K562 treated with DMSO at 1 percent for 48 hours (cell line): ENCODE measurements around the gene AP2A1. TPM values are rescaled to one million over a fixed set of nuclear protein-coding genes. Genes with fewer than 3 reads are reported as not detected.

Experiments used
- total RNA-seq: library from RNA; unstranded; fragments of 300-600 nt; gene quantifications from 2 replicates; pipeline ENCODE4 v1.2.3, GENCODE V29; 2022; ENCODE audit warnings: low replicate concordance; ENCODE audit errors: extremely low read depth

AP2A1 gene
- total RNA-seq: 113 TPM in 1 of 2 replicates, not detected in the other

GRCh38 chr19:49766930-49767299, at the start of gene AP2A1:
Gene AP2A1, plus strand, starts transcription at chr19:49767001. Its CDS starts 133 bp downstream, at chr19:49767134.

GRCh38 chr19:49763230-49763629, 3.6 kb upstream of the AP2A1 start, which contains the start of gene TSKS:
Gene TSKS, minus strand, starts transcription at chr19:49763306. Its CDS starts 59 bp downstream, at chr19:49763247.

GRCh38 chr19:49812997-49813861, 46.4 kb downstream of the AP2A1 start, which contains the start of gene FUZ:
Gene FUZ, minus strand, starts transcription at chr19:49813292. Its CDS starts 186 bp downstream, at chr19:49813106.

GRCh38 chr19:49817964-49818648, 51.3 kb downstream of the AP2A1 start, which contains the start of gene MED25:
Gene MED25, plus strand, starts transcription at chr19:49818289. Its CDS starts 53 bp downstream, at chr19:49818342.

GRCh38 chr19:49850487-49851342, 83.9 kb downstream of the AP2A1 start, which contains the start of gene PTOV1:
Gene PTOV1, plus strand, starts transcription at chr19:49851159.

Other genes starting within 250 kb of the AP2A1 start
- not detected in 2 replicates for gene RCN3, start 239.0 kb upstream of the AP2A1 start, total RNA-seq
- 906 TPM in 1 of 2 replicates, not detected in the other for gene NOSIP, start 186.4 kb upstream of the AP2A1 start, total RNA-seq
- not detected in 2 replicates for gene PRRG2, start 185.7 kb upstream of the AP2A1 start, total RNA-seq
- gene PRR12, start 175.8 kb upstream of the AP2A1 start, total RNA-seq: not detected in 2 replicates
- not detected in 2 replicates for gene RRAS, start 126.9 kb upstream of the AP2A1 start, total RNA-seq
- not detected in 2 replicates for gene SCAF1, start 124.8 kb upstream of the AP2A1 start, total RNA-seq
- not detected in 2 replicates for gene IRF3, start 101.1 kb upstream of the AP2A1 start, total RNA-seq
- not detected in 2 replicates for gene BCL2L12, start 101.1 kb upstream of the AP2A1 start, total RNA-seq
- gene PRMT1, start 89.7 kb upstream of the AP2A1 start, total RNA-seq: not detected in 2 replicates
- not detected in 2 replicates for gene ADM5, start 77.4 kb upstream of the AP2A1 start, total RNA-seq
- gene CPT1C, start 75.9 kb upstream of the AP2A1 start, total RNA-seq: not detected in 2 replicates
- not detected in 2 replicates for gene TSKS, start 3.7 kb upstream of the AP2A1 start, total RNA-seq
- gene FUZ, start 46.3 kb downstream of the AP2A1 start, total RNA-seq: not detected in 2 replicates
- not detected in 2 replicates for gene MED25, start 51.3 kb downstream of the AP2A1 start, total RNA-seq
- not detected in 2 replicates for gene PTOV1, start 84.2 kb downstream of the AP2A1 start, total RNA-seq
- not detected in 2 replicates for gene PNKP, start 100.6 kb downstream of the AP2A1 start, total RNA-seq
- not detected in 2 replicates for gene AKT1S1, start 110.4 kb downstream of the AP2A1 start, total RNA-seq
- not detected in 2 replicates for gene TBC1D17, start 110.7 kb downstream of the AP2A1 start, total RNA-seq
- not detected in 2 replicates for gene IL4I1, start 129.9 kb downstream of the AP2A1 start, total RNA-seq
- 1,304 TPM in 1 of 2 replicates, not detected in the other for gene ATF5, start 162.2 kb downstream of the AP2A1 start, total RNA-seq
- gene NUP62, start 162.5 kb downstream of the AP2A1 start, total RNA-seq: not detected in 2 replicates
- gene SIGLEC11, start 194.2 kb downstream of the AP2A1 start, total RNA-seq: not detected in 2 replicates